Stimulated activated CD4-positive, alpha-beta T cell treated with anti-CD3 and anti-CD28 coated beads, Interleukin-4, amount 100 ng/mL, for 24 hours (primary cell): ENCODE measurements around the gene PHC1.

Source experiments
- DNase-seq: peaks from one replicate; pipeline ENCODE4 v3.0.0-alpha.2; 2020

Gene PHC1

DNA sequence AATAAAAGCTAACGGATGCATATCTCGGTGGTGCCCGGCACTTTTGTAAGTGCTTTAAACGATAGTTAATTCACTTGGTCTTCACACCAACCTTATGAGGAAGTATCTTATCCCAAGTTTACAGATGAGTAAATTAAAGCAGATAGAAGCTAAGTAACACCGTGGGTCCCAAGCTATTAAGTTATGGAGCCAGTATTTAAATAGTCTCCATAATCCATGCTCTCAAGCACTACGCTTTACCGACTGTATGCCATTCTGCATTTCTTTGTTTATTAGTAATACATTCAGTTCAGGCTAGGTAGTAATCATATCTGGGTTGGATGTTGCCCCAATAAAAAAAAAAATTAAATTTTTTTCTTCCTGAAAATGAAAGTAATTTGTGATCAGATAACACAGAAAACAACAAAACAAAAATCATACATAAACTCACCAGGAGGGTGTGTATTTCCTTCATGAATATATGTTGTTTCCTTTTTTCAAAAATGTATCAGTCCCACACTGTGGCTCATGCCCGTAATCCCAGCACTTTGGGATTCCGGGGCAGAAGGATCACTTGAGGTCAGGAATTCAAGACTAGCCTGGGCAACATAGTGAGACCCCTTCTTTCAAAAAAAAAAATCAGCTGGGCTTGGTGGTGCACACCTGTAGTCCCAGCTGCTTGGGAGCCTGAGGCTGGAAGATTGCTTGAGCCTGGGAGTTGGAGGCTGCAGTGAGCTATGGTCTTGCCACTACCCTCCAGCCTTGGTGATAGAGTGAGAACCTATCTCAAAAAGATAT, 36.6 kb downstream of the PHC1 start:
- no peak for DNase-seq

DNA sequence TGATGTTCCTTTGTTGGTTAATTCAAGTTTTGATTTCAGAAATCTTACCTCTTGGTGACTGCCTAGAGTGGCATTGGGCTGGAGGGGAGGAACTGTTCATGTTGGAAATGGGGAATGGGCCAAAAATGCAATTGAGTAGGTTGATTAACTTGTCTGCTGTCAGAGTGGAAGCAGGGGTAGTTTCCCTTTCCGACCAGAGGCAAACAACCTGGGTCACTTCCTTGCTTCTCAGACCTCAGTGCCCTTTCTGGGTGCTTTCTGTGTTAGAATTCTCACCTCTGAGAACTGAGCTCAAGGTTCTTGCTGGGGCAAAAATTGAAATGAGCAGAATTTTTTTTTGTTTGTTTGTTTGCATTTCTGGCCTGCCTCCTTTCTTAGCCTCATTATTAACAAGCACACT, 37.4 kb downstream of the PHC1 start:
- DNase-seq: peak; percentile 23

DNA sequence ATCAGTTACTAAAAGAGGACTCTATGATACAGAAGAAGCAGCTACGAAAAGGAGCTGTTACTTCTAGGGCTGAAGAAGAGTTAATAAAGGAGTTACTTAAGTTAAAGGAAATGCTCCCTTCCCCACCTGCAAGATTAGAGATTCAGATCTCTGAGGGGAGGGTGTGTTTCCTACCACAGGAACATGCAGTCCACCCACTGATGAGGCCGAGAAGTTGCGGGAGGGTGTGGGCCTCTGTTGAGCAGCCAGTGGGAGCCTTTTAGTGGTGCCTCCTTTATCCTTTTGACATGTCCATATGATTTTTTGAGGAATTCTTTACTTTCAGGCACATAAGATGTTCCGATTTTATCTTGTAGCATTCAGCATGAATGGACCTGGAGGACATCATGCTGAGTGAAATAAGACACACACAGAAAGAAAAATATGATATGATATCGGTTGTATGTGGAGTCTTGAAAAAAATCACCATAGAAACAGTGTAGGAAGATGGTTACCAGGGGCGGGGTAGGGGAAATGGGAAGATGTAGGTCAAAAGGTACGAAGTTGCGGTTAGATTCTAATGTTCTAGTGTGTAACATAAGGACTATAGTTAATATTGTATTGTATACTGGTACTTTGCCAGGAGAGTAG, 39.6 kb downstream of the PHC1 start:
- DNase-seq: peak; percentile 62

DNA sequence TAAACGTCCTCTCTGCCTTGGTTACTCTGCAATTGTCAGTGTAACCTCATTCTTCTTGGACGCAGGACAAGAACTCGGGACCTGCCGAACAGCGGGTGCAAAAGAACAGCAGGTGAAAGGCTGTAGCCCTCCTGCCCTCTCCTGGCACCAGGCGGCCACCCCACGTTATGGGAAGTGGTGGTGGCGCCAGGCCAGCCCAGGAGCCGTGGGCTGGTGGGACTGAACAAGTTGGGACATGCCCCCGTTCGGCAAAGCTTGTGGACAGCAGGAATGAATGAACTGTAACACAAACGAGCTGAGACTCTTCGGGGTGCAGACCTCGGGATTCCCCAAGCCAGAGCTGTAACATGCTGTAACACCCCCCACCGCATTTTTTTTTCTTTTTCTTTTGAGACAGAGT, 41.8 kb downstream of the PHC1 start:
- DNase-seq: no peak

DNA sequence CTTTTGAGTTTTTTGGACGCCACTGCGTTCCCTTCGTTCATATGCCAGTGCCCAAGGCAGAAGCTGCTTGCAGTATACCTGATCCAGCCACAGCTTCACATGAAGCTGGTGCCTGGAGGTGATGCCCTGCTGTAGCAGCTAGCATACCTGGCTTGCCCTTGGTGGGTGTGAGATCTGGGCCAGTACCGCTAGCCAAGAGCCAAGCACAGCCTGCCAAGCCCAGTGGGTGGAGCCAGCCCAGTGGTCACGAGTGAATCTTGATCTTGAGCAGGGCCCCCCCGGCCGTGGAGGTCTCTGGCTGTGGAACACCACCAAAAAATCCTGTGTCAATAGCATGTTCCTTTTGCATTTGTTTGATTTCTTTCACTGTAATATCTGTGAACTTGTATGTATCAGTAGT, 42.5 kb downstream of the PHC1 start:
- DNase-seq: no peak

DNA sequence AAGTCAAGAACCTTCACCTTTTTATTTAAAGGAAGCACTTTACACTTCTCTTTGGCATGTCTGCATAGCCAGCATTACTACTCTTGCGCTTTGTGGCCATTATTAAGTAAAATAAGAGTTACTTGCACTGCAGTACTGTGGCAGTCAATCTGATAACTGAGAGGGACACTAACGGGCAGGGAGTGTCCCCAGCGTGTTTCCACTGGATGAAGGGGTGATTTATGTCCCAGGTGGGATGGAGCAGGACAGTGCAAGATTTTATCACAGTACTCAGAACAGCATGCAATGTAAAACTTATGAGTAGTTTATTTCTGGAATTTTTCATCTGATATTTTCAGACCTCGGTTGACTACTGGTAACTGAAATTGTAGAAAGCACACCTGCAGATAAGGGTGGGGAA, 43.3 kb downstream of the PHC1 start:
- DNase-seq: no peak

DNA sequence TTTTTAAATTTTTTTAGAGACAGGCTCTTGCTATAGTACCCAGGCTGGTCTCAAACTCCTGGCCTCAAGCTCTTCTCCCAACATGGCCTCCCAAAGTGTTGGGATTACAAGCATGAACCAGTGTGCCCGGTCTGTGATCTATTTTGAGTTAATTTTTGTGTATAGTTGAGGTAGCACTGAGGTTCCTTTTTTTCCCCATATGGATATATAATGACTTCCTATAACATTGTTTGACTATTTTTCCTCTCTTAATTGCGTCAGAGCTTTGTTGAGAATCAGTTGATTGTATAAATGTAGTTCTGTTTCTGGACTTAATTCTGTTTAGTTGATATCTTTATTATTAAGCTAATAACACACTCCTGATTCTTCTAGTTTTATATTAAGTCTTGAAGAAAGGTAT, 43.8 kb downstream of the PHC1 start:
- DNase-seq: no peak

DNA sequence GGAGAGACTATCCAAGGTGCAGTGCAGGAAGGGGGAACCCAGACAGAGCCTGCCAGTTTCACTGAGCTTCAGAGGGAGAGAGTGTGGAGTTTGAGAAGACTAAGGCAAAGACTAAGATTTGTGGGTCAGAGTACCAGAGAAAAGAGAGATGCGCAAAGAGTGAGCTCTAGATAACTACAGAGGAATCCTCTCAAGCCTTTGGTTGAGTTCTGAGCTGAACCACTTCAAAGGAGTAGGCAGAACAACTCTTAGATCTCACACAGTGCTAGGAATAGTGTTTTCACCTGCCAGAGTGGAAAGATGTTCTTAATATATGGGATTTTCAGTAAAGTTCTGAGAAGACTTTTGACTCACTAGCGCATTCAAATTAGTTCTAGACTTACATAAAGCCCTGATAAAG, 45.9 kb downstream of the PHC1 start:
- DNase-seq: no peak

DNA sequence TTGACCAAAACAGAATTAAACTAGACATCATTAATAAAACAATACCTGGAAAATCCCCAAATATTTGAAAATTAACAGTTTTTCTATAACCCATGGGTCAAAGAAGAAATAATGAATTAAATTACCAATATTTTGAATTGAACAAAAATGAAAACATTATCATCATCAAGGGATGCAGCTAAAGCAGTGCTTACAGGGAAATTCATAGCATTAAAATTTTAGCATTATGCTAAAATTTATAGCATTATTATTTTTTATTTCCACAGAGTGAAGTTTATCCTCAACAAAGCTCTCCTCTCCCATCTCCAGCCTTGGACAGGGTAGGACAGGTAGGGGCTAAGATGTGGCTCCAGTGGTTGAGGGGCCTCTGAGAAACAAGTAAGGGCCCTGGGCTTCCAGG, 54.5 kb downstream of the PHC1 start:
- no peak for DNase-seq

DNA sequence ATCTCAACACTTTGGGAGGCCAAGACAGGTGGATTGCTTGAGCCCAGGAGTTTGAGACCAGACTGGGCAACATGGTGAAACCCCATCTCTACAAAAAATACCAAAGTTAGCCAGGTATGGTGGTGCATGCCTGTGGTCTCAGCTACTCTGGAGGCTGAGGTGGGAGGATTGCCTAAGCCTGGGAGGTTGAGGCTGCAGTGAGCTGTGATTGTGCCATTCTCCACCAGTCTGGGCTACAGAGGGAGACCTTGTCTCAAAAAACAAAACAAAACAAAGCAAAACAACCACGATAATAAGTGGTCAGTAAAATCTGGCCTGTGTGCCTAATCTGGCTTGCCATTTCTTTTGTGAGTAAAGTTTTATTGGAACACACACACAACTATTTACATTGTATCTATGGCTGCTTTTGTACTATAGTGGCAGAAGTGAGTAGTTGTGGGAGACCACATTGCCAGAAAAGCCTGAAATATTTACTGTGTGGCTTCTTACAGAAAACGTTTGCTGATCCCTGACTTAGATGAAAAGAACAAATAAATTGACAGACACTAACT, 55.6 kb downstream of the PHC1 start:
- no peak for DNase-seq

DNA sequence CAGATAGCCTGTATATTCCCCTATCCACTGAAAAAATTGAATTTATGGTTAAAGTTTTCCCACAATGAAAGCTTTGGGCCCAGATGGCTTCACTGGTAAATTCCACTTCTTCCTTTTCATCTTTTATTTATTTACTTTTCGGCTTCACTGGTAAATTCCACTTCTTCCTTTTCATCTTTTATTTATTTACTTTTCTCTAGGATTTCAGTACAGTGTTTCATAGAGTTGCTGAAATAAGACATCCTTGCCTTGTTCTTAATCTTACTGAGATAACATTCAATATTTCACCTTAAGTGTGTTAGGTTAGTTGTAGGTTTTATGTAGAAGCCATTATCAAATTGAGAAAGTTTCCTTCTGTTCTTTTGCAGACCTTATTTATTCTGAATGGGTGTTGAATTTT, 56.1 kb downstream of the PHC1 start:
- DNase-seq: no peak

DNA sequence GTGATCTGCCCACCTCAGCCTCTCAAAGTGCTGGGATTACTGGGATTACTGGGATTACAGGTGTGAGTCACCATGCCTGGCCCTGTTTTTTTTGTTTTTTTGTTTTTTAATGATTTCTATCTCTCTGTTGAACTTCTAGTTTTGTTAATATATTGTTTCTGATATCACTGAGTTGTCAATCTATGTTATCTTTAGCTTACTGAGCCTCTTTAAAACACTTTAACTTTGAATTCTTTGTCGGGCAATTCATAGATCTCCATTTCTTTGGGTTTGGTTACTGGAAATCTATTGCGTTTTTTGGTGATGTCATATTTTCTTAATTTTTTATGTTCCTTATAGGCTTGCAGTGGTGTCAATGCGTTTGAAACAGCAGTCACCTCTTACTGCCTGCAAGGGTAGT, 65.8 kb downstream of the PHC1 start:
- DNase-seq: no peak

DNA sequence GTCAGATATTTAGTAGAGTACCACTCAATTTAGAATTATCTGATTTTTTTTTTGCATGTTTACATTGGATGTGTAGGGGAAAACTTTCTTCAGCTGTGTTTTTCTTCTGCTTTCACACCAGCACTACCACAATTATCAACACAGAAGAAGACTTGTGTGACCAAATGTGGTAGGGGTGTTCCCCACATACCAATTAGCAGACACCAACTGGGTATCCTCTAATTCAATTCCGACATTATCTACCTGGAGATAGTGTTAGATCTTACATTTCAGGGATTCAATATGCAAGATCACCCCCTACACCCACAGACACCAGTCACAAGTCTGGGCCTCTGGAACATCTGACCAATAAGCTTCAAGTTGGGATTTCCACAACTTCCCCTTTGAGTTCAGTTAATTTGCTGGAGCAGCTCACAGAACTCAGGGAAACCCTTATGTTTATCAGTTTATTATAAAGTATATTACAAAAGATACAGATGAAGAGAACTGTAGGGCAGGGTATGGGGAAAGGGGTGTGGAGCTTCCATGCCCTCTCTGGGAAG, 71.0 kb downstream of the PHC1 start:
- DNase-seq: no peak

DNA sequence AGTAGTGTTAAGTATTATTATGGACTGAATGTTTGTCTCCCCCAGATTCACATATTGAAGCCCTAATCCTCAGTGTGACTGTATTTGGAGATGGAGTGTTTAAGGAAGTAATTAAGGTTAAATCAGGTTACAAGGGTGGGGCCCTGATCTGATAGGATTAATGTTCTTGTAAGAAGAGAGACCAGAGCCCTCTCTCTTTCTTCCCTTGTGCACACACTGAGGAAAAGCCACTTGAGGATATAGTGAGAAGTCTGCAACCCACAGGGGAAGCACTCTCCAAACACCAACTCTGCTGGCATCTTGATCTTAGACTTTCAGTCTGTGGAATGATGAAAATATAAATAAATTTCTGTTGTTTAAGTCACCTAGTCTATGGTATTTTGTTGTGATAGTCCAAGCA, 72.9 kb downstream of the PHC1 start:
- DNase-seq: no peak

DNA sequence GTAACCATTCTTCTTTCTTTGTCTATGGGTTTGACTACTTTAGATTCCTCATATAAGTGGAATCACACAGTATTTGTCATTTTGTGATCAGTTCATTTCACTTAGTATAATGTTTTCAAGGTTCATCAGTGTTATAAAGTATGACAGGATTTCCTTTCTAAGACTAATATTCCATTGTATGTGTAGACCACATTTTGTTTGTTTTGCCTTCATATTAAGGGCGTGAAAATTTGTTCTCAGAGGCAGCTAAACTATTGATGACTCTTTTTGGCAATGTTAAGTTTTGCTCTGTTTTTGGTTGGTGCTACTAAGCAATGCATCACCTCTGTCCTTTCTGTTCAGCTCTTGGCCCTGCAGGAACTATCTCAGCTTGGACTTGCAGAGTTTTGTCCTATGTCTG, 73.4 kb downstream of the PHC1 start:
- DNase-seq: no peak

DNA sequence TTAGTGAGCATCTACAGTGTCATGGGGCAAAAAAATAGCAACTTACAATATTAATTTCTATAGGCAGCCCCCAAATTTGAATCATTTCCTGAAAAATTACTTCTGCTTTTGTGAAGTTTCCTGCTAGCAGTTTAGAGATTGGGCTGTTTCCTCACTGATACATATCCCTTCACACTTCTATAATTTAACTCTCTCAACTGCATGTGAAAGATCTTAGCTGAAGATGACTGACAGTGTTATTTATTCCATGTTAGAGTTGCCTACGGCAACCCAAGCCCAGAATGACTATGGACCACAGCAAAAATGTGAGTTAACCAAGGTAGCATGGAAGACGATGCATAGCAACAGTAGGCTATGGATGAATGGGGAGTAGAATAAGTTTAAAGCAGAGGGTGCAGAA, 75.1 kb downstream of the PHC1 start, which contains the start of gene KLRG1:
Gene KLRG1, plus strand, starts transcription at position 134 of the 400 bp plus-strand sequence. Its CDS starts 90 bp downstream, at position 224.
- peak; percentile 22 for DNase-seq
